Epithelial cell of proximal tubule (primary cell): Measurements from ENCODE around the gene SMPD3. TPM values are rescaled to one million over a fixed set of nuclear protein-coding genes. Genes with fewer than 3 reads are reported as not detected.

Experiments used
- DNase-seq: peaks from one replicate; pipeline ENCODE4 v3.0.0-alpha.2; 2011; ENCODE audit warnings: low read depth
- H3K4me3 ChIP-seq: 2 replicates; pipeline ENCODE4 v1.5.1; 2011; ENCODE audit warnings: low read depth, mild to moderate bottlenecking, low read length
- CTCF ChIP-seq: conservative IDR thresholded peaks from 2 replicates; pipeline ENCODE4 v1.5.1; 2012; ENCODE audit warnings: low read depth, mild to moderate bottlenecking, low read length
- total RNA-seq: library from RNA; depleted of rRNA; stranded (reverse); fragments of >200 nt; gene quantifications from 2 replicates; pipeline ENCODE4 v1.2.3, GENCODE V29; 2015

SMPD3 gene
- total RNA-seq, 1 donor from 2014 or later = not detected

GRCh38 chr16:68425498-68426346, 22.6 kb downstream of the SMPD3 start:
- no peak for DNase-seq
- TF ChIP-seq CTCF = no peak
- no peak overlapping the region for H3K4me3 ChIP-seq

GRCh38 chr16:68423771-68424170, 24.5 kb downstream of the SMPD3 start:
- no peak for TF ChIP-seq CTCF
- DNase-seq = no peak
- no peak overlapping the region for H3K4me3 ChIP-seq

GRCh38 chr16:68422396-68422960, 25.8 kb downstream of the SMPD3 start:
- TF ChIP-seq CTCF = no peak
- H3K4me3 ChIP-seq = no peak overlapping the region
- DNase-seq = no peak

- no peak for TF ChIP-seq CTCF
- DNase-seq = no peak
- no peak overlapping the region for H3K4me3 ChIP-seq
These were observed 27.2 kb downstream of the SMPD3 start for GRCh38 chr16:68421076-68421475.

- TF ChIP-seq CTCF = no peak
- H3K4me3 ChIP-seq = no peak overlapping the region
- DNase-seq = no peak
These were observed 27.9 kb downstream of the SMPD3 start for GRCh38 chr16:68420366-68420942.

- TF ChIP-seq CTCF = no peak
- H3K4me3 ChIP-seq = no peak overlapping the region
- no peak for DNase-seq
These were observed 30.5 kb downstream of the SMPD3 start for GRCh38 chr16:68417711-68418301.
